Choroid plexus epithelial cell (primary cell): ENCODE measurements around the gene LCA5L.

Experiments used
- DNase-seq: peaks from one replicate; pipeline ENCODE4 v3.0.0-alpha.2; 2010; ENCODE audit warnings: low read depth
- H3K4me3 ChIP-seq: 2 replicates; pipeline ENCODE4 v1.5.1; 2011; ENCODE audit warnings: low read depth, mild to moderate bottlenecking, control low read depth, low read length, moderate library complexity
- TF ChIP-seq, protein P1 (sequence below): conservative IDR thresholded peaks from 2 replicates; pipeline ENCODE4 v1.5.1; 2011; ENCODE audit warnings: low read depth, mild to moderate bottlenecking, control low read depth, inconsistent platforms, low read length, moderate library complexity

Gene LCA5L

DNA sequence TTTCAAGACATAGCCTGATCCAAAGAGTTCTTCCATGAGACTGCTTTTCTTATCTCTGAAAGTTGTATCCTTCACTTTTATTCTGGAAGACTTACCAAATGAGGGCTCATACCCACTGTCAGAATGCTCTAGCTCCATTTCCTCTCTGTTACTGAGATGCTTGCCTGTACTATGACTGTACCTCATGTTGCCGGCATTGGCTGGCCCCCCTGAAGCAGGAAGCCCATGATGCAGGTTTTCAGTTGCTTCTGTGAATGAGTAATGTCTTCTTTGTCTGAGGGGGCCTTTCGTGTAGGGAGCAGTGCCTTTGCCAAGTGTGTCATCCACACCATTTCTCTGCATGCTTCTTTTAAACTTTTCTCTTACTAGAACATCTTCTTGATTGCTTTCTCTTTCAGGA is 39.5 kb downstream of the LCA5L start:
- no peak overlapping the region for H3K4me3 ChIP-seq
- DNase-seq, result no peak
- TF ChIP-seq, protein P1, sequence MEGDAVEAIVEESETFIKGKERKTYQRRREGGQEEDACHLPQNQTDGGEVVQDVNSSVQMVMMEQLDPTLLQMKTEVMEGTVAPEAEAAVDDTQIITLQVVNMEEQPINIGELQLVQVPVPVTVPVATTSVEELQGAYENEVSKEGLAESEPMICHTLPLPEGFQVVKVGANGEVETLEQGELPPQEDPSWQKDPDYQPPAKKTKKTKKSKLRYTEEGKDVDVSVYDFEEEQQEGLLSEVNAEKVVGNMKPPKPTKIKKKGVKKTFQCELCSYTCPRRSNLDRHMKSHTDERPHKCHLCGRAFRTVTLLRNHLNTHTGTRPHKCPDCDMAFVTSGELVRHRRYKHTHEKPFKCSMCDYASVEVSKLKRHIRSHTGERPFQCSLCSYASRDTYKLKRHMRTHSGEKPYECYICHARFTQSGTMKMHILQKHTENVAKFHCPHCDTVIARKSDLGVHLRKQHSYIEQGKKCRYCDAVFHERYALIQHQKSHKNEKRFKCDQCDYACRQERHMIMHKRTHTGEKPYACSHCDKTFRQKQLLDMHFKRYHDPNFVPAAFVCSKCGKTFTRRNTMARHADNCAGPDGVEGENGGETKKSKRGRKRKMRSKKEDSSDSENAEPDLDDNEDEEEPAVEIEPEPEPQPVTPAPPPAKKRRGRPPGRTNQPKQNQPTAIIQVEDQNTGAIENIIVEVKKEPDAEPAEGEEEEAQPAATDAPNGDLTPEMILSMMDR, result no peak

DNA sequence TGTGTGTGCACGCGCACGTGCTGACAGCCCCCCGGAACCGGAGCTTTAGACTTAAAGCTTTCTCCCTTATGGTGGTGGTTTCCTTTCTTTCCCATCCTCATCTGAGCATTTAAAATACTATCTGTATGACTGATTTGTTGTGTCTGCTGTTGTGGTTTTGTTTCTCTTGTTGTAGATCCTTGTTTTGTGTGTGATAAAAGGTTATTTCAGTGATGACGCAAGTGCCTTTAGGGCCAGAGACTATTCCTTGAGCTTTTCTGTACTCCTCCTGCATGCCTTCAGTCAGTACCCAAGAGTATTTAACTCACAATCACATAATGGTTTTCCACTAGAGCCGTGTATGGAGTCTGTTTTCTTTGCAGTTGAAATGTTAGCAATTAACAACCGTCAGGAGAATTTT is 45.4 kb downstream of the LCA5L start:
- no peak for DNase-seq
- no peak overlapping the region for H3K4me3 ChIP-seq
- TF ChIP-seq, protein P1, result no peak

DNA sequence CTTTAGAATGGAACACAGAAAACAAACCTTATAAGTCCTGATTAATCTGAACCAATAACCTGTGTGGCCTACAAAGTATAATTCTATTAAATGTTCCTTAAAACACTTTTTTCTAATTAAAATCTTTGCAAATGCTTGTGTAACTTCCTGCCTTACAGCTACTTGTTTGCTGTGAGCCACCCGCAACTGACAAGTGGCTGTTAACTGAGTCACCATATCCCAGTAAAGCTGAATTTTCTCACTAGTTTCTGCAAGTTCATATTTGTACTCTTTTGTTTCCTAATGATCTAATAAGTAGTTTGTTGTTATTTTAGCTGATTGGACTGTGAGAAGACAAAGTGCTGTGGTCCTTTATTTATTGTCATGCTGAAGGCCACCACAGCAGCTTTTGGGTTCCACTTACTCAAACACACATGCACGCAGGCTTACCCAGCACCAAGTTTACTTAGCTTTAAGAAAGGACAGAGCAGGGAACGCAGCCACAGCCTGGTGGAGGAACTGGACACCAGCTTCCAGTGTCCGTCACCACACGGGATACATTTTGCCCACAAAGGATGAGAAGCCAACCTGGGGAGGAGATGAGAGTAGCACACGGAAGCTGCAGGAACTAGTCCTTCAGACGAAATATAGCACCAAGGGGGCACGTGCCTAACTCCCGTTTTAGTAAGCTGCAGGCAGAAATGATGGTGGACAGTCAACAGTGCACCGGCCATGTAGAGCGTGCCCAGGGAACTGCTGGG is 47.8 kb downstream of the LCA5L start:
- TF ChIP-seq, protein P1, result no peak

DNA sequence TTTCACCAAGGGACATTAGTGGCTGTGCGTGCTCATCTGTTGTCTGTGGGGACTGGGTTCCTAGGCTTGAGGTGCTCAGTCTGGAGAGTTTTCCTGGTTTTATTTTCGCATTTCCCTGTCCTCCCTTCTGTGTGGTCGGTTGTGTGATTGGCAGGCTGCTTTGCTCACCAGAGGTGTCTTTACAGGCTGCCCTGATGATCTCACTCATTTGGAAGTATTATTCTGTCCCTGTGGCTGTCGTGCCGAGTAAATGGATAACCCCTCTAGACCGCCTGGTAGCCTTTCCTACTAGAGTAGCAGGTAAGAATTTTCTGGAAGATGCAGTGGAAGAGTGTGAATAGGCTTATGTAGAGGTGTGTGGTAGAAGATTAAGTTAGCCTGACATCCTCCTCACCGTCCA is 52.6 kb downstream of the LCA5L start:
- H3K4me3 ChIP-seq, result no peak overlapping the region
- no peak for DNase-seq
- TF ChIP-seq, protein P1, result no peak

More for the DNA sequence above, 47.8 kb downstream of the LCA5L start:
- DNase-seq, result no peak
- H3K4me3 ChIP-seq, result no peak overlapping the region

DNA sequence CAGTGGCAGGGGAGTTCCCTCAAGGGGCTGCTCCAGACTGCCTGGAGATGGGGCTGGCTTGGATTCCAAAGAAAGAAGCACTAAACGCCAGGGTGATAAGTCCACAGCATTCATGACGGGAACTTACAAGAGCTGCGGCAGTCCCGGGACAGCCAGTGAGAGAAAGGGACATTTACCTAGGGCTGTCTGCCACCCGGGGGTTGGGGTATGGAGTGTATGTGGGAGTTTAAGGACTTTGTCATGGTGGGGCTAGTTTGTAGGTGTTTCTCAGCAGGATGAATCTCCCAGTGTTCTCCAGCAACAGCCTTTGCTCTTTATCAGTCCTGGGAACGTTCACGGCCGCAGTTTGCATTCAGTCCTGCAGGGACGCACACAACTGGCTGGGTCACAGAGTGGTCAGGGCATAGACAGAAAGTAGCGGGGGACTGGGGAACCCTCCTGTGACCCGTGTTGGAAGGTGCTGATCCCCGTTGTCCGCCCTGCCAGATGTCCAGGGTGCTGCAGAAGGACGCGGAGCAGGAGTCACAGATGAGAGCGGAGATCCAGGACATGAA is 55.3 kb downstream of the LCA5L start:
- no peak for DNase-seq
- TF ChIP-seq, protein P1, result no peak
- no peak overlapping the region for H3K4me3 ChIP-seq

DNA sequence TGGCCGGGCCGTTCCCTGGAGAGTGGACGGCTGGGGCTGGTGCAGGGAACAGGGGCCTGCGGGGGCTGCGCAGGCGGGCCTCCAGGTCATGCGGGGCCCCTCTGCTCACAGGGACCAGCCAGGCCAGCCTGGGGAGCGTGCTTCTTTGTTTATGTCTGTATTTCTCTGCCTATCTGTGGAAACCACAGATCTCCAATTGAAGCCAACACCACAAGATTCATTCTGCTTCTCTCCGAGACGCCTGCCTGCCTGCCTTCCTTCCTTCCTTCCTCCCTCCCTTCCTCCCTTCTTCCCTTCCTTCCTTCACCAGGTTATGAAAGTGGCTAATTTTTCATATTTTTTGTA is 56.8 kb downstream of the LCA5L start:
- H3K4me3 ChIP-seq, result peak overlapping the region; percentile 61

More for the DNA sequence above, 56.8 kb downstream of the LCA5L start:
- TF ChIP-seq, protein P1, result no peak
- no peak for DNase-seq
